ENCODE measurements around the gene TACR2.

The TACR2 gene

GRCh38 chr10:69434926-69435325 is 18.2 kb upstream of the TACR2 start:
- no peak for TF ChIP-seq SIN3A (IDR thresholded peaks at IDR 0.05; ENCODE audit: borderline replicate concordance, insufficient read depth, low read length)
- TF ChIP-seq REST (IDR thresholded peaks at IDR 0.05; ENCODE audit: insufficient read depth in 1 of 2, low read depth in 2 of 2, low read length in 2 of 2) = no peak
- no peak for TF ChIP-seq TAF1 (IDR thresholded peaks at IDR 0.05; ENCODE audit: borderline replicate concordance, insufficient read depth, low read length)
- TF ChIP-seq FOXP2 (optimal IDR thresholded peaks at IDR 0.05; ENCODE audit: borderline replicate concordance, extremely low read depth, extremely low read length, insufficient read depth) = no peak
- TF ChIP-seq POLR2AphosphoS5 (IDR thresholded peaks at IDR 0.05; ENCODE audit: low read depth, low read length) = no peak

DNA sequence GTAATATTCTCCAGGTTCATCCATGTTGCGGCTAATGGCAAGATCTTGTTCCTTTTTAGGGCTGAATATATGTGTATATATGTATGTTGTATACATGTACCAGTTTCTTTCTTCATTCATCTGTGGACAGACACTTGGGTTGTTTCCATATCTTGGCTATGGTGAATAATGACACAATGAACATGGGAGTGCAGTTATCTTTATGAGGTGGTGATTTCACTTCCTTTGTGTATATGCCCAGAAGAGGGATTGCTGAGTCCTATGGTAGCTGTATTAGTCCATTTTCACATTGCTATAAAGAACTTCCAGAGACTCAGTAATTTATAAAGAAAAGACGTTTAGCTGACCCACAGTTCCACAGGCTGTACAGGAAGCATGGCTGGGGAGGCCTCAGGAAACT is 17.5 kb upstream of the TACR2 start:
- TF ChIP-seq SIN3A (IDR thresholded peaks at IDR 0.05; ENCODE audit: borderline replicate concordance, insufficient read depth, low read length) (no peak), POLR2AphosphoS5 (IDR thresholded peaks at IDR 0.05; ENCODE audit: low read depth, low read length) (no peak), TAF1 (IDR thresholded peaks at IDR 0.05; ENCODE audit: borderline replicate concordance, insufficient read depth, low read length) (no peak), REST (IDR thresholded peaks at IDR 0.05; ENCODE audit: insufficient read depth in 1 of 2, low read depth in 2 of 2, low read length in 2 of 2) (no peak), FOXP2 (optimal IDR thresholded peaks at IDR 0.05; ENCODE audit: borderline replicate concordance, extremely low read depth, extremely low read length, insufficient read depth) (no peak)

GRCh38 chr10:69428165-69428564 is 11.4 kb upstream of the TACR2 start:
- no peak for TF ChIP-seq POLR2AphosphoS5 (IDR thresholded peaks at IDR 0.05; ENCODE audit: low read depth, low read length)
- no peak for TF ChIP-seq SIN3A (IDR thresholded peaks at IDR 0.05; ENCODE audit: borderline replicate concordance, insufficient read depth, low read length)
- no peak for TF ChIP-seq REST (IDR thresholded peaks at IDR 0.05; ENCODE audit: insufficient read depth in 1 of 2, low read depth in 2 of 2, low read length in 2 of 2)
- TF ChIP-seq FOXP2 (optimal IDR thresholded peaks at IDR 0.05; ENCODE audit: borderline replicate concordance, extremely low read depth, extremely low read length, insufficient read depth) = no peak
- no peak for TF ChIP-seq TAF1 (IDR thresholded peaks at IDR 0.05; ENCODE audit: borderline replicate concordance, insufficient read depth, low read length)

DNA sequence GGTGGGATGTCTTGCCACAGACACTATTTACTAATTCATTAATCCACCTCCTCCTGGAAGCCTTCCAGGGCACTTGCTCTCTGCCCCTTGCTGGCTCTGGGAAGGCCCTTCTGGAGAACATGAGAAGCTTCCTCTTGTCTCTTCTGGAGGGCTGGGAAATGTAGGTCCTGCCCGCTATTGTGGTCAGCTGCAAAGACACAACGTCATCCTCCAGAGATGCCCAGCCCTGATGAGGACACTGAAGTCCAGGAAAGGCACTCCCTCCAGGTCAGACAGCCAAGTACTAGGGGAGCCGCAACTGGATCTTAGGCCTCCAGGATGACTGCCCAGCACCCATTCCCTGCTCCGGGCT is 9.6 kb upstream of the TACR2 start:
- TF ChIP-seq POLR2AphosphoS5 (IDR thresholded peaks at IDR 0.05; ENCODE audit: low read depth, low read length) (no peak), FOXP2 (optimal IDR thresholded peaks at IDR 0.05; ENCODE audit: borderline replicate concordance, extremely low read depth, extremely low read length, insufficient read depth) (peak; percentile 31), TAF1 (IDR thresholded peaks at IDR 0.05; ENCODE audit: borderline replicate concordance, insufficient read depth, low read length) (no peak)

DNA sequence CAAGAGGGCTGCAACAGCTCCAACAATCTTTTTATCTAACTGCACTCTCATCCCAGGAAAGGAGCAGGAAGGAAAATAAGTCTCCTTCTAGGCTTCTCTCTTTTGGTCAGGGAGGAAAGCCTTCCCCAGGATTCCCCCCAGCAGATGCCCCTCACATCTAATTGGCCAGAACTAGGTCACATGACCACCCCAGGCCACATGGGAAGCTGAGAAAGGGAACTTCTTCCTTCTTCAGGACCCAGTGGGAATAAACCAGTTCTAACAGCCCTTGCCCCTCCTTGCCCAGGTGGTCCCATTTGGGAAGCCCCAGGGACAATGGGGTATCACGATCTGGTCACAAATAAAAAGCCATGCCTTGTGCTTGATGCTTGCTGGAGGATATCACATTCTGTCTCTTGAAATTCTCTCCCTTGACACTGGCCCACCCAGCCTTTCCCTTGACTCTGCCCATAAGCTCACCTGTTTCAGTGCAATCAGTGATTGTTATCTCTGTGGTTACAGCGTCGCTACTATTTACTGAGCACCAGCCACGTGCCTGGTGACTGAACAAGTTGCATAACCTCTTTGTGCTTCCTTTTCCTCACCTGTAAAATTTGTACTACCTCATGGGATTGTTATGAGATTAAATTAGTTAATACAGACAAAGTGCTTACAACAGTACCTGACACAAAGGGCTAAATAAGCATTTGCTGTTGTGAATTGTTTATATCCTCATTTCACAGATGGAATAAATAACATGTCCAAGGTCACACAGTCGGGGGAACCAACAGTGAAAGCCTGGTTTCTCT is 9.0 kb upstream of the TACR2 start:
- TF ChIP-seq REST (IDR thresholded peaks at IDR 0.05; ENCODE audit: insufficient read depth in 1 of 2, low read depth in 2 of 2, low read length in 2 of 2) (no peak), FOXP2 (optimal IDR thresholded peaks at IDR 0.05; ENCODE audit: borderline replicate concordance, extremely low read depth, extremely low read length, insufficient read depth) (no peak), SIN3A (IDR thresholded peaks at IDR 0.05; ENCODE audit: borderline replicate concordance, insufficient read depth, low read length) (no peak), POLR2AphosphoS5 (IDR thresholded peaks at IDR 0.05; ENCODE audit: low read depth, low read length) (no peak), TAF1 (IDR thresholded peaks at IDR 0.05; ENCODE audit: borderline replicate concordance, insufficient read depth, low read length) (no peak)

Measured in PFSK-1 (cell line).